Stimulated activated CD8-positive, alpha-beta memory T cell treated with anti-CD3 and anti-CD28 coated beads, Interleukin-4, amount 100 ng/mL, for 24 hours (primary cell): ENCODE data around the gene RCAN3.

Source experiments
- DNase-seq: peaks from one replicate; pipeline ENCODE4 v3.0.0-alpha.2; 2020; ENCODE audit warnings: low read depth

Gene RCAN3

DNA sequence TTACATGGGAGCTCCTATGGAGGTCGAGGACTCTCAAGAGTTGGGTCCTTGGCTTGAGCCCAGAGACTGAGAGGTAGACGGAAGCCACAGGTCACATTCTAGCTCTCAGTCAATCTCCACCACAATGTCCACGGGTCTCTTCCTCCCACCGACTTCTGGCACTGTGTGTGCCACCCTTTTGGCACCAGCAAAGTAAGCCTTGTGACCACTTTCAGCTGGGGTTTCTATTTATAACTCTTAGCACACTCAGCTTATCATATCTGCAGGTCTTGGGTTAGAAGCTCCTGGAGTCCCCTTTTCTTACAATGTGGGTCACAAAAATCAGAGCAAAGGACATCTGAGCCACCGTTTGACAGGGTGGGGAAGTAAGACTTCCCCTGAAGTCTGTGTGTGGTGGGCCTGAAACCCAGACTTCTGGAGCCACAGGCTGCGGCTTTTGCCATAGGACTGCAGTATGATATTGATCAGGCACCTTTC, 81.6 kb downstream of the RCAN3 start:
- no peak for DNase-seq

DNA sequence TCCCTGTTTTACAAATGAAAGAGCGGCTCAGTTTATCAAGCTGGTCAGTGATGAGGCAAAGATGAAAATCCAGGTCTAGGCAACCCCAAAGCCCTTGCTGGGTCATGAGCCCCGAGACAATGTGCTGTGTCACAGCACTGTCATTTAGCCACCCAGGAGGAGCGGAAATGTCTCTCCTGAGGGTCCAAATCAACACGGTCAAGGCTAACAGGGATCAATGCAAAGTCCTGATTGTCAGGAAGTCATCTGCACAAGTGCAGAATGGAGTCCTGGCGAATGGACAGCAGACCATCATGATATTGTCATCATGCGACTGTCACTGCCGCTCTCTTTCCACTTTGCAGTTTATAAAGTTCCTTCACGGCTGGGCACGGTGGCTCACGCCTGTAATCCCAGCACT, 83.5 kb downstream of the RCAN3 start:
- no peak for DNase-seq

DNA sequence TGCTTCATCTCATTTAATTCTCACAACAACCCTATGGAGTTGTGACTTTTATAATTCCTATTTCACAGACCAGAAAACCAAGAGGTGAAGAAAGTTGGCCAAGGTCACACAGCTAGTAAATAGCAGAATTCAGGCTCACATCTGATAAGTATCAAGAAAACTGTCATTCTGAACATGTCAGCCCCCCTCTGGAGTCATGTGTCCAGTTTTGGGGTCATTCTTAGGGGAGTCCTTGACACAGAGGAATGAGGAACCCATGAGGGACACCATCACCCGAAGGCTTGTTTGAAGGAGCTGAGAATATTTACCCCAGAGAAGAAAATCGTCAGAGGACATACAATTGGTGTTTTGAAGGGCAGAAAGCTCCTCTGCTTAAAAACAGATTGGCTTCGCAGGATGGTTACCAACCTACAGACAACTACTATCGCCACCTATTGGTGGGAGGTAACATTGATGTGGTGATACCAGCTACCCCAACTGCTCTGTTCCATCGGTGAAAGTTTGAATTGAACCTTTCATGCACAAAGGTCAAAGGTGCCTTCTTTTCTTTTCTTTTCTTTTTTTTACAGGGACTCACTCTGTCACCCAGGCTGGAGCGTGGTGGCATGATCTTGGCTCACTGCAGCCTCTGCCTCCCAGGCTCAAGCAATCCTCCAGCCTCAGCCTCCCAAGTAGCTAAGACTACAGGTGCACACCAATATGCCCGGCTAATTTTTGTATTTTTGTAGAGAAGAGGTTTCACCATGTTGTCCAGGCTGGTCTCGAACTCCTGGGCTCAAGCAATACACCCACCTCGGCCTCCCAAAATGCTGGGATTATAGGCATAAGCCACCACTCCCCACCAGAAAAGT, 84.6 kb downstream of the RCAN3 start:
- peak; percentile 1 for DNase-seq

DNA sequence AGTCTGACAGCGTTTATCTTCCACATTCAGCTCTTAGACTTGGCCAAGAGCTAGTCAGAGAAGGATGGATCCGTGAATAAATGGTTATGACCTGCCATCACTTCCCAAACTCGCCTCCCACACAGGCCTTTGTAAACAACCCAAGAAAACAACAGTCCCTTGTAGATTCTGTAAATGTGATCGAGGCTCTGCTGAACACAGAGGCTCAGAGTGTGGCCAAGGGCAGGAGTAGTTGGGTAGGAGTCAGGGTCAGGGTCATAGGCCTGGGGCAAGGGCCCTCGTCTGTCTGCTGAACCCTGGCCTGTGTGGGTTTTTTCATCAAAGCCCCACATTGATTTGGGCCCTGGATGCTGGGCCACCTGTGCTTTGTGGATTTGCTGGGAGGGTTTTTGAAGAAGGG, 85.9 kb downstream of the RCAN3 start:
- DNase-seq, result no peak

DNA sequence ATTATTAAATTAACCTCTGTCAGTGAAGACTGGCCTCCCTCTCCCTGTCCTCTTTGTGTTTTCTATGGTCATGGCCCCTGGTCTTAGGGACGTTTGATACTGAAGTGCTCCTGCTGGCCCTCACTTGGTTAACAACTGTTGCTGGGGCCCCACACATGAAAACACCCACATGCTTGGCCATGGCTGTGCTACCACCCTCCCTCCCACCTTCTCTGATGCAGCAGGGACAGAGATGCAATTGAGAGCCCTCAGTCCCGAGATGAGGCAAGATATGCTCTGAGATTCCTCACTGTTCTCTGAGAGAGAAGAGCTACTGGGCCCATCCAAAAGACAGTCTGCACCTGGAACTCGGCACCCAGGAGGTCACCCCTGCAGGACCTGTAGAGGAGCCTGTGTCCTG, 86.6 kb downstream of the RCAN3 start:
- no peak for DNase-seq
